MM.1S (cell line): ENCODE data around the gene SEMA6A.

Source experiments
- DNase-seq: peaks from one replicate; pipeline ENCODE4 v3.0.0-alpha.2; 2015
- H2AFZ ChIP-seq: fragments of 300-600 bp; sonication (generic); 2 replicates; pipeline ENCODE4 v1.6.0; 2016; ENCODE audit warnings: antibody characterized with exemption, low read length
- H3F3A ChIP-seq: fragments of 300-600 bp; sonication (generic); 2 replicates; pipeline ENCODE4 v1.6.1; 2016; ENCODE audit warnings: mild to moderate bottlenecking, antibody characterized with exemption, low read length, moderate library complexity, mixed read lengths; ENCODE audit not compliant: insufficient read depth
- H3K27ac ChIP-seq: fragments of 300-600 bp; sonication (generic); 2 replicates; pipeline ENCODE4 v1.5.1; 2016; ENCODE audit warnings: mild to moderate bottlenecking, low read length
- H3K27me3 ChIP-seq: fragments of 300-600 bp; sonication (generic); replicated peaks from 2 replicates; pipeline ENCODE4 v1.6.0; 2016; ENCODE audit warnings: low read length; ENCODE audit not compliant: insufficient read depth
- H3K36me3 ChIP-seq: fragments of 300-600 bp; sonication (generic); replicated peaks from 2 replicates; pipeline ENCODE4 v1.6.1; 2016; ENCODE audit warnings: mild to moderate bottlenecking, low read length, mixed read lengths; ENCODE audit not compliant: insufficient read depth
- H3K4me1 ChIP-seq: fragments of 300-600 bp; sonication (generic); 2 replicates; pipeline ENCODE4 v1.6.1; 2016; ENCODE audit warnings: low read length, mixed read lengths
- H3K4me2 ChIP-seq: fragments of 300-600 bp; sonication (generic); 2 replicates; pipeline ENCODE4 v1.6.0; 2016; ENCODE audit warnings: low read depth, low read length
- H3K4me3 ChIP-seq: fragments of 300-600 bp; sonication (generic); 2 replicates; pipeline ENCODE4 v1.5.1; 2016; ENCODE audit warnings: low read length, mixed read lengths
- H3K79me2 ChIP-seq: fragments of 300-600 bp; sonication (generic); 2 replicates; pipeline ENCODE4 v1.6.1; 2016; ENCODE audit warnings: mixed run types, low read length, mixed read lengths
- H3K9ac ChIP-seq: fragments of 300-600 bp; sonication (generic); 2 replicates; pipeline ENCODE4 v1.6.1; 2016; ENCODE audit warnings: low read length, mixed read lengths
- H3K9me2 ChIP-seq: fragments of 300-600 bp; sonication (generic); replicated peaks from 2 replicates; pipeline ENCODE4 v1.6.1; 2016; ENCODE audit warnings: mild to moderate bottlenecking, low read length, mixed read lengths; ENCODE audit not compliant: insufficient read depth
- H3K9me3 ChIP-seq: fragments of 300-600 bp; sonication (generic); replicated peaks from 2 replicates; pipeline ENCODE4 v1.6.1; 2016; ENCODE audit warnings: mild to moderate bottlenecking, low read length, mixed read lengths; ENCODE audit not compliant: insufficient read depth
- H4K20me1 ChIP-seq: fragments of 300-600 bp; sonication (generic); 2 replicates; pipeline ENCODE4 v1.6.1; 2016; ENCODE audit warnings: mild to moderate bottlenecking, low read length, moderate library complexity, mixed read lengths; ENCODE audit not compliant: insufficient read depth
- CTCF ChIP-seq: fragments of 300-600 bp; sonication (generic); IDR thresholded peaks from 2 replicates; pipeline ENCODE4 v1.5.1; 2016; ENCODE audit warnings: antibody characterized with exemption, low read length, mixed read lengths
- EZH2 ChIP-seq: fragments of 300-600 bp; sonication (generic); optimal IDR thresholded peaks from 2 replicates; pipeline ENCODE3; 2017; ENCODE audit warnings: low read depth, mild to moderate bottlenecking, antibody characterized with exemption, low read length, mixed read lengths
- EZH2phosphoT487 ChIP-seq: fragments of 300-600 bp; sonication (generic); IDR thresholded peaks from 2 replicates; pipeline ENCODE4 v1.6.1; 2018; ENCODE audit warnings: antibody characterized with exemption, low read length

The SEMA6A gene

GRCh38 chr5:116446356-116447005, 128.1 kb downstream of the SEMA6A start:
- Histone ChIP-seq H3K9me3 (no peaks in the 10 kb centered on the region), H3K79me2 (no peaks in the 10 kb centered on the region), H4K20me1 (no peaks in the 10 kb centered on the region), H3K4me1 (no peaks in the 10 kb centered on the region), H3F3A (no peaks in the 10 kb centered on the region), H3K27ac (no peak overlapping the region), H3K4me2 (no peak overlapping the region), H3K9me2 (no peaks in the 10 kb centered on the region), H3K4me3 (no peak overlapping the region), H3K36me3 (no peaks in the 10 kb centered on the region), H3K27me3 (no peaks in the 10 kb centered on the region), H2AFZ (no peak overlapping the region), H3K9ac (no peak overlapping the region)
- TF ChIP-seq EZH2phosphoT487 (no peak), EZH2 (no peak), CTCF (no peak)
- DNase-seq, result no peak

GRCh38 chr5:116445311-116445710, 129.3 kb downstream of the SEMA6A start:
- no peaks in the 10 kb centered on the region for H3F3A ChIP-seq
- no peak overlapping the region for H3K4me2 ChIP-seq
- DNase-seq, result no peak
- no peak overlapping the region for H3K9ac ChIP-seq
- H3K79me2 ChIP-seq, result no peaks in the 10 kb centered on the region
- no peaks in the 10 kb centered on the region for H4K20me1 ChIP-seq
- H3K4me3 ChIP-seq, result no peak overlapping the region
- no peaks in the 10 kb centered on the region for H3K9me3 ChIP-seq
- H2AFZ ChIP-seq, result no peak overlapping the region
- TF ChIP-seq EZH2phosphoT487, result no peak
- no peak for TF ChIP-seq EZH2
- no peak for TF ChIP-seq CTCF
- H3K27me3 ChIP-seq, result no peaks in the 10 kb centered on the region
- H3K4me1 ChIP-seq, result no peaks in the 10 kb centered on the region
- H3K9me2 ChIP-seq, result no peaks in the 10 kb centered on the region
- H3K36me3 ChIP-seq, result no peaks in the 10 kb centered on the region
- no peak overlapping the region for H3K27ac ChIP-seq

- Histone ChIP-seq H4K20me1 (no peaks in the 10 kb centered on the region), H3K27me3 (no peaks in the 10 kb centered on the region), H3K4me3 (no peak overlapping the region), H3F3A (no peaks in the 10 kb centered on the region), H2AFZ (no peak overlapping the region), H3K9me3 (no peaks in the 10 kb centered on the region), H3K27ac (no peak overlapping the region), H3K9ac (no peak overlapping the region), H3K4me1 (no peaks in the 10 kb centered on the region), H3K79me2 (no peaks in the 10 kb centered on the region), H3K9me2 (no peaks in the 10 kb centered on the region), H3K4me2 (no peak overlapping the region), H3K36me3 (no peaks in the 10 kb centered on the region)
- TF ChIP-seq EZH2 (no peak), CTCF (no peak)
- DNase-seq, result no peak
Observed at GRCh38 chr5:116444373-116445295, 130.0 kb downstream of the SEMA6A start.
